ENCODE results near the gene TMBIM6.

- TF ChIP-seq EZH2 (IDR thresholded peaks at IDR 0.05) (no peak), POLR2AphosphoS5 (IDR thresholded peaks at IDR 0.05; ENCODE audit: borderline replicate concordance, low read depth, low read length) (no peak), FOXP2 (optimal IDR thresholded peaks at IDR 0.05; ENCODE audit: control extremely low read depth, extremely low read length, insufficient read depth) (no peak)
These were observed 38.6 kb upstream of the TMBIM6 start for GRCh38 chr12:49702676-49703215.
